Activated T-cell treated with anti-CD3 and anti-CD28 coated beads for 4 hours (primary cell): ENCODE measurements around the gene PITPNM3.

Experiments
- DNase-seq: peaks from one replicate; pipeline ENCODE4 v3.0.0-alpha.2; 2020

The PITPNM3 gene

DNA sequence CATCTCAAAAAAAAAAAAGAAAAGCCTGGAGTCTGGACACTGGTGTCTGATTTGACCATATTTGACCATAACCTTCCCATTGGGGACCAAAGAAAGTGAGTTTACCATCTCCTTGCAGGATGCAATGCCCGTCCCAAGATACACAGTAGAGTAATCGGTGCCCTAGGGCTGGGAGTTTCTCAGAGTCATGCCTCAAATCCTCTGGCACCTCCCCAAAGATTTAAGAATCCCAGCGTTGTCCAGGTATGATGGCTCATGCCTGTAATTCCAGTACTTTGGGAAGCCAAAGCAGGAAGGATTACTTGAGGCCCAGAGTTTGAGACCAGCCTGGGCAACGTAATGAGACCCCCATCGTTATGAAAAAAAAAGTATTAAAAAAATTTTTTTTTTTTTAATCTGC, 5.0 kb downstream of the PITPNM3 start:
- DNase-seq = no peak

DNA sequence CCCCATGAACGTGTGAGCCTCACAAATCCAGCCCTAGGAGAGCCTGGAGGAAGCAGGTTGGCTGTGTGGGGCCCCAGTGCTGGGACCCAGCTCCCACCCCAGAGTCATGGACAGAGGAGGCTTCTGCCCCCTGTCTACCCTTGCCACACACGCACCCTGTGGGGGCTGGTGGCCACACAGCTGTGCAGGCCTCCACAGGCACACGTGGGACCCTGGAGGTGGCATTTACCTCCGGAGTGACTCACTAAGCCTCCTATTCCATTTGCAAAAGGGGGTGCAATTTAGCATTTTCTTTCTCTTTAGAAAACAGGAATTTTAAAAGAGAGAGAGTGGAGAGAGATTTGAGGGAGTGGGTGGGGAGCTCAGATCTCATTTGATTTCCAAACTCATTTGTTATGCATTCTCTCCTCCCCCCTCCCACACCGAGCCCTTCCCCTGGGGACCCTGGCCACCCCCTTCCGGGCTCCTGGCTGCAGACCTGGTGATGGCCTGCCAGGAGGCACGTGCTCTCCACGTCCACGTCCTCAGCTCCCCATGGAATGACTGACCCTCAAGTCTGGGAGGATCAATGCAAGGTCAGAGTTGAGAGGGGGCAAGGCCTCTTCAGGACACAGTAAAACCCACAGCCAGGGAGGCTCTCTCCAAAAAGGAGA, 6.8 kb downstream of the PITPNM3 start:
- no peak for DNase-seq

DNA sequence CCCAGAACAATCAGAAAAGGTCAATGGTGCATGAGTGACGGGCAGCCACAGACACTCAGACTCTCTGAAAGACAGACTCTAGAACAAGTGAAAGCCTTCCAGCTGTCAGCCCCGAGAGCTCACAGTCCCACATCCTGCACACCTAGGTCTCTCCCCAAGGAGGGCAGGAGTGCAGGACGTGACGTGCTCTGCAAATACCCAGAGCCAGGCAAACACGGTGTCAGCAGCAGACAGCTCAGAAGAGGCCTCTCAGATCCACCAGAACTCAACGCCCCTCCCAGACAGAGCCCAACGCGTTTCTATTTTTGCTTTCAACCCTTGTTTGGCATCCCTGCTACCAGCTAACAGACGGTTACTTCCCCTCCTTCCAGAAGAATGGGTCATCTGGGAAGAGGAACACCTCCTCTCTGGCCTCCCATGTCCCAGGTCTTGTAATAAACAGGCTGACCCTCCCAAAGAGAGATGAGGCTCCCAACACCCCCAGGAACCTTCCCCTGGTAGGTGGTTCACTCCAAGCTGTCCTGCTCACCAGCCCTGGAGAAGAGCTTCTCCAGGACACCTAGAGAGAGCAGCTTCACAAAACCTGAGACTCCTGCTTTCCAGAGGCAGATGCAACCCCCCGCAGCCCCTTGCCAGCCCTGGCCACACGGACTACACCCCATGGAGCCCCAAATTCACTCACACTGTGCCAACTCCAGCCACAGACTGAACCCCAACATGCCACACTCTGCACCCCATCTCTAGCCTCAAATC, 7.6 kb downstream of the PITPNM3 start:
- no peak for DNase-seq

DNA sequence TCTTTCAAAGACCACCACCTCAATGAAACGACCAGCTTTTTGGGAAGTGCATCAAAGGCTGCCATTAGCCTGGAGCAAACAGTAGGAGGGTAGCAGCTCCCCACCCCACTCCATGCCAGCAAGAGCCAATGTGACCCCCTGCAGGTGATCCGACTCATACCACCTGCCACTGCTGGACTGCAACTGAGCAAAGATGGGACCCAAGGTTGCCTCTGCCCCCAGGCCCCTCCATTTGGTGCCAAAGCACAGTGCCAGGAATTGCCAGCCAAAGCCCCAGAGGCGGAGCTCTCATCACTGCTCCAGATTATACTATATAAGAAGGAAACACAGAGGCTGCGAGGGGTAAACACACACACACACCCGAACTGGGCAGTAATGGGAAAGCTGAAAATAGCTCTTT, 8.3 kb downstream of the PITPNM3 start:
- DNase-seq = no peak

DNA sequence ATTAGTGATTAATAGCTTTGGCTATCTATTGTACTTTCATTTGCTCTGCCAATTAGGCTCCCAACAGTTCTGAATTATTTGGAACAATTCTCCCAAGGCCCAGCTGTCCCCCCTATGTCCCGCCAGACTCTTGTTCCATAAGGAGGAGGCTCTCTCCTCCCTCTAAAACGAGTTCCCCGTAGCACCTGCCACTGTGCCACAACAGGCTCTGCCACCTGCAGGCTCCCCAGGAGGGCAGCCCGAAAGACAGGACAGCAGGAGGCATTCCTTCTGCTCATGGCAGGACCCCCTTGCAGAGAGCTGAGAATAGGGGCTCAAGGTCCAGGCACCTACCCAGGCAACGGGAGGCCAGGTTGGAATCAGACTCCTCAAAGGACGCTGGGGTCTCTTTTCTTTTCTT, 9.0 kb downstream of the PITPNM3 start:
- DNase-seq = no peak

DNA sequence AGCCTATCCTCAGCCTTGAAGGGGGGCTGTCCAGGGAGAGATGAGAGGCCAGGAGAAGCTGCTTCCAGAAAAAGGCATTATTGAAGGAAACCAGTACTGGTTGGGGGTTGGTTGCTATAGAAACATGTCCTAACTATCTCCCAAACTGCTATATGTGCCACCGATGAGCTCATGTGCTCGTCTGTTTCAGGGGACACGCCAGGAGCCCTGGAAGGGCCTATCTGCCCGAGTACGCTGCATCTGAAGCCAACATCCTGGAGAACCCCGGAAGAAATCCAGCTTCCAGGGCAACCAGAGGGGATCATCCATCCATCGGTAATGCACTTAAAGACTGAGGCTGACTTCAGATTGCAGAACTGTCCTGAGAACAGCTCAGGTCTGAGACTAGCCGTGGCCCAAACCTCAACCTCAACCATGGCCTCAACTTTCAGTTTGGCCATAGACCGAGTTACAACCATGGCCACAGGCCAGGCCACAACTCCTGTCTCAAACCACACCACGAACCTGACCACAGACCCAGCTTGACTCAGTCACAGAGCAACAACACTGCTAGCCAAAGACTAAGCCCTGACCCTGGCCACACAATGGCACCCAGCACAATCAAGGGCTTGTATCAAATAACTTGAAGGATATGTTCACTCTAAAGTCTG, 10.2 kb downstream of the PITPNM3 start:
- no peak for DNase-seq

DNA sequence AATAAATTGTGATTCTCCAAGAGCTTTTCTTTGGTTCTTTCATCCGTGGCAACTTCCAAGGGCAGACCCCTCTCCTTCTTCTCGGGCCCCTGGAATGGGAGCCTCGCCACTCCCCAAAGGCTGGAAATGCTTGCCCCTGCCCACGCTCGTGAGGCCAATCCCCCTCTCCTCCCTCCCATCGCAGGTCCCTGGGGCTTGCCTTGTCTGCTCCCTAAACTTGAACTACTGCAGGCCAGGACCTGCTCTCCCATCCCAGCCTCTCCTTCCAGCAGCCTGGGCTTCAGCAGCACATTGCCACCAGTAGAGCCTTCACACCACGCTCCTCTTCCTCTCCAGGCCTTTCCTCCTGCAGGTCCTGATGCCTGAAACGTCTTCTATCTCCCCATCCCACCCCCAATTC, 11.1 kb downstream of the PITPNM3 start:
- no peak for DNase-seq

DNA sequence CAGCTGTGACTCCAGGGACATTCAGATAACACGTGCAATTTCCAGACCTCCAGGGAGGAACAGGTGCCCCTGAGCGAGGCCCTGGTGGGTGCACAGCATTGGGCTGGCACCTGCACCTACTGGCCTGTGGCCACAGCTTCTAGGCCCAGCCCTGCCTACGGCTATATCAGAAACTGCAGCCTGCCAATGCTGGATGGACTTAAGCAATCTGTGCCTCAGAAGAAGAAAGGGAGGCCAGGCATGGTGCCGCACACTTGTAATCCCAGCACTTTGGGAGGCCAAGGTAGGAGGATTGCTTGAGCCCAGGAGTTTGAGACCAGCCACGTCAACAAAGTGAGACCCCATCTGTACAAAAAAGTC, 12.4 kb downstream of the PITPNM3 start:
- no peak for DNase-seq

DNA sequence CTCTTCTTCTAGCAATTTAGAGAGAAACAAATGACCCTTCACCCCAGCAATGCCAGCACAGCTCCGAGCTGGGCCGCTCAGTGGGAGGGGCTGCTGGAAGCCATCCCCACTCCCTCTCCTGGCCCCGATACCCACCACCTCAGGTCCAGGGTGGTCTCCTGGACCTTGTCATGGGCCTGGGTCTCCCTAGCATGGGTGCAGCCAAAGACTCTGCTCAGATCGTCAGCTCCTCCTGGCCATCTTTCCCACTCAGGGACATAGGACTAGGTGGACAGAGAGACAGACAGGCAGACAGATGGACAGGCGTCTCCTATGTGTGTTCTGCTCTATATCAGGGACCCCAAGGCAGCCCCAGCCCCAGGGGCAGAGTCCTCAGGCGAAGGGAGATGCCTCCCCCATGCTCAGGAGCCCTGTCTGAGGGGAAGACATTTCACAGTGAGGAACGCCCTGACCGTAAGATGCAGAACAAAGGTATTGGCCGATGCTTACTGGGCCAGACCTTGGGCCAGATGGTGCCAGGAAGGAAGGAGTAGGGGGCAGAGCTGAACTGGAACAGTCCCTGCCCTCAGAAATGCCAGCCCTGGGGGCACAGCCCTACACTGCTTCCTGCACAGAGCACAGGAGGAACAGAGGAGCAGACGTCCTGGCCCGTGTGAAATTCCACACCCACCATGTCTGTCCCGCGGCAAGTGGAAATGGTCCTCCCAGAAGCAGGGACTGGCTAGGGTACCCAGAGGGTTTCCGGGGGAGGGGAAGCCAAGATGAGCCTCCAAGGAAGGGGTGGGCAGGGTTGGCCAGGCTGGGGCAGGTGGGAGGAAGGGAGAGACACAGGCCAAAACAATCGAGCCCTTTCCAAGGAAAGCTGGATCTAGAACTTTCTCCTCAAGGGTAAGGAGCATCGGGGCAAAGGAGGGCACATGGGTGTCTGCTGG, 13.0 kb downstream of the PITPNM3 start:
- no peak for DNase-seq

DNA sequence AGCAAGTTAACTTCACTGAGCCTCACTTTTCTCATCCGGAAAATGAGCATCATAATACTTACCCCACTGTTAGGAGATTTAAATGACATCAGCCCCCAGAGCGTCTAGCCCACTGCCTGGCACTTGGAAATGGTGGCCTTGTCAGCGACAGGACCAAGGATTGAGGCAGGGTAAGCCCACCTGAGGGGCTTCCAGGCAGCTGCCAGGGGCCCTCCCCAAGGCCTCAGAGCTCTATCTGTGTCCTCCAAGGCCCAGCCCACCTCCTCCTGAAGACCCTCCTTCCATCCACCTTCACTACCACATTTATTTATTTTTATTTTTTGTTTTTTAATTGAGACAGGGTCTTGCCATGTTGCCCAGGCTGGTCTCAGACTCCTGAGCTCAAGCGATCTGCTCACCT, 13.8 kb downstream of the PITPNM3 start:
- no peak for DNase-seq

DNA sequence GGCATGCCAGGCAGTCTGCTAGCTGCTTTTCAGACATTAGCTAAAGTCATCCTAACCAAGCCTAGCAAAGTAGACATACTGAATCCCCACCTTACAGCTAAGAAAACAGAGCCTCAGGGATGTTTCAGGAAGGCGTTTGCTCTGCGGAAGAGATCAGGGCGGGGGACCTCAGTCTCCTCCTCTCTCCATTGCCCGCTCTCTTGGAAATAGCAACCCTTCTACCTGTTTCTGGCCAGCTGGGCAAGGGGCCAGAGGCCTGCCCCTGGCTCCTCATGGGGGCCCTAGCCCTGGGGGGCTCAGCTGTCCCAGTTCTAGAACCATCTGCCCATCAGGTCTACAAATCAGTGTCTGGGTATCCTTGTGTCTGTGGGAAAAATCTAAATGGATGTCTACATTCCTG, 14.5 kb downstream of the PITPNM3 start:
- no peak for DNase-seq

DNA sequence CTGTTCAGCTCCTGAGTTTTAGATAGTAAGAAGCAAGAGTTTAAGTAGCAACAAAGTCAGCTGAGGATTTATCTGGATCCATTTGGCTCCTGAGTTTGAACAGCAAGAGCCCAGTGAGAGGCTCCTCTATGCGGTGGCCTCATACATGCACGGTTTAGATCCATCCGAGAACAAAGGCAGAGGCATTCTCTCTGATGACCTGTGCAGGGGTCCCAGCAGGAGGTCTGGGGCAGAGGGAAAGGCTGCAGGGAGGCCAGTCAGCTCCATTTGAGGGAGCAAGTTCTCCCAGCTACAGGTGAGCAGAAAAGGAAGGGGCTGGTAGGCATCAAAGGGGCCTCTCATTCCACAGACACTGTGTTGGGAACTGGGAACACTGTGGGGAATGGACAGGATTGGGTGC, 16.5 kb downstream of the PITPNM3 start:
- DNase-seq = no peak

DNA sequence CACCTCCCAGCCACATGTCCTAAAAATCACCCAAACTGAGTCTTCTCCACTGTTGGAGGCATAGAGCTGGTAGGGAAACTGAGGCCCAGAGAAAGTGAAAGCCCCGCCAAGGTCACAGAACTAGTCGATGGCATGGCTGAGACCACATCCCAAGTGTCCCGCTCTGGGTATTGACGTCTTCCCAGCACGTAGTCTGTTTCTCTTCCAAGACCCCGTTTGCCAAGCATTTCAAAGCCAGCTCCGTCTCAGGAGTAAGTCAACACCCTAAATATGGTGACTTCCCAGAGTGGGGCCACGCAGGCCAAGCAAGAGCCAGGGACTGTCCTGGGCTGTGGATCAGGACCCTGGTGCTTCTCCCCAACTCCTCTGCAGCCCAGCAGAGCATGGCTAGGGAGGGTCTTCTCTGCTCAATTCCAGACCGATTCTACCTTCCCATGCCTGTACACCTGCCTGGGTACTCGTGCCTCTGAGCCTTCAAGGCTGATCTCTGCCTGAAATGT, 19.7 kb downstream of the PITPNM3 start:
- no peak for DNase-seq

DNA sequence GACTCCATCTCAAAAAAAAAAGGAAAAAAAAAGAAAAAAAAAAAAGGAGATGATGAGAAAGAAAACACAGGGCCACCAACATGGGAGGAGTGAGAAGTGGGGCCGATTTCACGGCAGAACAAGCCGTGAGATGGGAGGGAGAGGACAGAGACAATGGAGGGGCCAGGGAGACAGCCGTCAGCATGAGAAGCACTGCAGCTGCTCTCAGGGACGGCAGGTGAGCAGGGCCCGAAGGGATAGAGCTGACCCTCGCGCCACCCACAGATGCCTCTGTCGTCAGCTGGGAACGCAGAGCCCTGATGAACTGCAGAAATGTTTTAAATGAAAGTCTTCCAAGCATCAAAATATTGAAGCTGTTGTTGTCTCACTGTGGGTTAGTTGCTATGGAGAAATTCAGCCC, 20.3 kb downstream of the PITPNM3 start:
- no peak for DNase-seq

DNA sequence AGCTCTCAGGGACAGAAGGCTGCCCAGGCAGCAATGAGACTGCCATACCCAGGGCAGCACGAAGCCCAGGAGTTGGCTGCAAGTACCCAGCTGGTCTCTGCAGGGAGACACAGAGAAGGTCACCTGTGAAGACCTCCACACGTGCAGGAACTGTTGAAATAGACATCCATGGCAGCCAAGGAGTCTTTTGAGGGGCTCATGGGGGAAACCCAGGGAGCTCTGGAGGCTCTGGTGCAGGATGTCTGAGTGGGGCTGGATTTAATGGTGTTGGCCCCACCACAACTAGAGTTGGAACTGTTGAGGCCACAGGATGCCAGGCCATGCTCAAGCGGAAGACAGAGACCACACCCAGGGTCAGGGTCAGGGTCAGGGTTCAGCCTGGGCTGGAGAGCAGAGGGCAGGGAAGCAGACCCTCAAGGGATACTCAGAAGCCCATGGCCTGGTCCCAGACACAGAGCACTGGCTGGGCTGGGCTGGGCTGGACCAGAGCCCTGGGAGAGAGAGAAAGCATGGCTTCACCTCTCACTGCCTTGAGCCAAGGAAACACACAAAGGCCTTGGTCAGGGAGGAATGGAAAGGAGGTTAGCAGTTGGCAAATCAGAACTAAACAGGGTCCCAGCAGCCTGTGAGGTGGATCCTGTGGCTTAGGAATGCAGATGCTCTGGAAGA, 21.4 kb downstream of the PITPNM3 start:
- DNase-seq = no peak

DNA sequence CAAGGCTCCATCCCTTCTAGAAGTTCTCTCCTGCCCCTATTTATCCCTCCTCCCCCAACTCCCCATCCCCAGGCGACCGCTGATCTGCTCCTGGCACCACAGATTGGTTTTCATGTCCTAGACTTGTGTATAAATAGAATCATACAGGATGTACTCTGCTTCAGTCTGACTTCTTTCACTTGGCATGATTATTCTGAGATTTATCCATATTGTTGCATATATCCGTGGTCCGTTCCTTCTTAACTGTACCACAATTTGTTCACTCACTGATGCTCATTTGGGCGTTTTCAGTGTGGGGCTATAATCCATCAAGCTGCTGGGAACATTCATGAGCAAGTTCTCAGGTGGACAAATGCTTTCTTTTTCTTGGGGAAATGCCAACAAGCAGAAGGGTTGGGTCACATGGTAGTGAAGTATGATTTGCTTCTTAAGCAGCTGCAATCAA, 23.9 kb downstream of the PITPNM3 start:
- no peak for DNase-seq

DNA sequence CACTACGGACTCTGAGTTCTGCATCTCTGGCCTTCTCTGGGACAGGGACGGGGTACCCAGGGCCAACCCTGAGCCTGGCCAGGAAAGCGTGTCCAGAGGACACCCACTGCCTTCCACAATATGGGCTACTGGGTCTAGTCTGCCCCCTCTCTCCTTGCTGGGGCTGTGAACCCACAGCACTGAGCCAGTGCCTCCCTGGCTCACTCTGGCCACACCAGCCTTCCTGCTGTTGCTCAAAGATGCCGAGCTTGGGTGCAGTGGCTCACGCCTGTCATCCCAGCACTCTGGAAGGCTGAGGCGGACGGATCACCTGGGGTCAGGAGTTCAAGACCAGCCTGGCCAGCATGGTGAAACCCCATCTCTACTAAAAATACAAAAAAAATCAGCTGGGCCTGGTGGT, 24.8 kb downstream of the PITPNM3 start:
- no peak for DNase-seq

DNA sequence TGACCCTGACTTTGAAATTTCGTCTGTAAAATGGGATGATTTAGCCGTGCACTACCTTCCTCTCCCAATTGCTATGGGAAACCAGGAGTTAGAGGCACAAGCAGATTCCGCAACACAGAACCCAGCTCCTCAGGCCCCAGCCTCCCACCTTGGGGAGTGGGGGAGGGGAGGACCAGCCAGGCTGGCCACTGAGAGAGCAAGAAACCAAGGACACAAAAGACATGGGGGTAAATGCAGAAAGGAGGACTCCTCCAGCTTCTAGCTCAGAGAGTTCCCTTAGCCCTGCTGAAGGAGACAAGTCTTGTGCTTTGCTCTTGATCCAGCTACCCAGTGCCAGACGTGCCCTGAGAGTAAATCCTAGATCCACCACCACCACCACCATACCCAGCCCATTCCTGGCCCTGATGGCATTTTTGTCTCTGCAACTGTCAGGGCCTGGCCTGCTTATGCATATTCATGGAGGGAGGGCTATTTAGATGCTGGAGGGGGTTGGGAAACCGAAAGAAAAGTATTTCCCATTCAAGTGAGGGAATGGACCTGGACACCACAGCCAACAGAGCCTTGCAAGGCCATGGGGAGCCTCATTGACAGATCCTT, 25.9 kb downstream of the PITPNM3 start:
- no peak for DNase-seq

DNA sequence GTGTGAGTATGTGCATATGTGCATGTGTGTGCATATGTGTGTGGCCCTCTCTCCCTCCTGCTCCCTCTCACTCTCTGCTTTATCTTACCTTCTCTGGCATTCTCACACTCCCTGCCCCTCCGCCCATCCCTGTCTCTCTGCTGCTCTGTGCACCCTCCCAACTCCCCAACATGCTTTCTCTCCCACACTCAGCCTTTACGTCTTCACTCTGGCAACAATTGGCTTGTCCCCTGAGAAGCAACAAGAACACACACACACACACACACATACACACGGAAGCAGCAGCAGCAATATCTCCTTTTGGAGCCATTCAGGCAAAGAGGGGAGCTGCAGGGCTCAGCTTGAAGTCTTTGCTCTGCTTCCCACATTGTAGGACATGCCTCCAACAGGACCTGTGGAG, 27.8 kb downstream of the PITPNM3 start:
- DNase-seq = no peak

DNA sequence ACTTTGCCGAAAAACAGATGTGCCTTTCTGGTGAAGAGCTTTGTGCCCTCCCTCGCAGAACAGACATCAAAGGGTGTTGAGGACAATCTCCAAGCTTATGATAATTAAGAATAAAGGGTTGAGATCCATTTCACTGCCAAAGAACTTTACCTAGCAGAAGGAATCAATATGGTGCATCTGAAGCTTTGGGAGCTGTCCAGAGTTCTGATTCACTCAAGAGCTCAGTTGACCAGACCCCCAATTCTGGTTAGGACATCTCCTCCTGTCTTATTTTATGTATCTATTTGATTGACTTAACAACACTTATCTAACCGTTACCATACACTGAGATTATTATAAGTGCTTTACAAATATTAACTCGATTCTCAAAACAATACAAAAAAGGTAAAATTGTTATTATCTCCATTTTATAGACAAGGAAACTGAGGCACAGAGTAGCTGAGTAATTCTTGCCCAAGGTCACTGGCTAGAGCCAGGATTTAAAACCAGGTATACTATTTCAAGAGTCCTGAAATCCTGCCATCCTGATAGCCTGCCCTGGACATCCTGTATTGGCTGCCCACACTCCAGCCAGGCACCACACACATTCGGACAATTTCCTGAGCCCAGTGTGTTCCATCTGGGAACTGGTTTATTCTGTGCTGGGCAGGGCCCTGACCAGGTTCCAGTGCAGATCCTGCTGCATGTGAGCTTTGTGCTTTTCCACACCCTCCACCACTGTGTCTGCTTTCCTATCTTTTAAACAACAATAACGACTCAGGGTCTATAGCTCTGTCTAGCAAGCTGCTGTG, 29.8 kb downstream of the PITPNM3 start:
- no peak for DNase-seq

DNA sequence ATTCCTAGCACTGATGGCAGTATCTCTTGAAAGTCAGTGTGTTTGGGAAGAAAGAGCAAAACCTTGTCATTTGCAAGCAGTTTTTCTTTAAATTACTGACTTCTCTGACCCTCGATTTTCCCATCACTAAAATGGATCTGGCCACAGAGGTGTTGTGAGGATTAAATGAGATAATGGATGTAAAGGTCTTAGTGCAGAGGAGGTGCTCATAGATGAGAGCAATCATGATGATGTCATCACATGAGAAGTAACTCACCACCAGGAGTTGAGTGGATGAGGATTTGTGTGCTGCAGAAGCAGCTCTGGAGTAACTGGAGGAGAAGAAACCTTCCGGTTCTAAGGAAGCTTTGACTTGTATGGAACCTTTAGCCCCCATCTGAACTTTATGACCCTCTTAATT, 30.6 kb downstream of the PITPNM3 start:
- no peak for DNase-seq
